Measurements from ENCODE around the gene SLC13A5. TPM values are rescaled to one million over a fixed set of nuclear protein-coding genes. Genes with fewer than 3 reads are reported as not detected.
"Not testable (repeated sequence)": the region's sequence is repeated elsewhere in the genome, so short reads cannot be mapped to it uniquely, and the experiment has no call there.

SLC13A5 gene
- total RNA-seq: under 1 TPM in 1 of 2 donors, not detected in 1; 0.21 TPM
- long read RNA-seq: 0 reads

GRCh38 chr17:6713130-6713917 lies at the start of gene SLC13A5:
Gene SLC13A5, minus strand, starts transcription at chr17:6713369. Its CDS starts 36 bp downstream, at chr17:6713333.
- ATAC-seq (peak; percentile 44 to 61), DNase-seq (peak; percentile 41)
- intact Hi-C loops (cut with DNase I): no loop called here

DNA sequence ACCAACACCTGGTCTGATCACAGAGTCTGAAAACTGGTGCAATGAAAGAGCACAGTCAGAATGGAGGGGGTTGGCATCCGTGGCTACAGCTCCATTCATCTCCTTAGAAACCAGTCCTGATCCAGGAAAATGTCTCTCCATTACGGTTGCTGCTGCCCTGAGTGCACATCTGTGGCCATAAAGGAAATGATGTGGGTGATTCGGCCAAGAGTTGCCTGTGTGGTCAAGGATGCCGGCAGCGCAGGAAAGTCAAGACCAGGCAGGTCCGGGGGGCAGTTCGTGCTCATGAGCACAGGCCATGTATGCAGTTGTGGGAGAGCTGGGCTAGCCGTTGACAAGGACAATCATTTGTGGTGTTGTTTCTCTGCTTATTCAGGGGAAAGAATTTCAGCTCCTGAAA lies 48.6 kb upstream of the SLC13A5 start:
- intact Hi-C loops (cut with DNase I): no loop called here
- ATAC-seq (no peak), DNase-seq (no peak)

DNA sequence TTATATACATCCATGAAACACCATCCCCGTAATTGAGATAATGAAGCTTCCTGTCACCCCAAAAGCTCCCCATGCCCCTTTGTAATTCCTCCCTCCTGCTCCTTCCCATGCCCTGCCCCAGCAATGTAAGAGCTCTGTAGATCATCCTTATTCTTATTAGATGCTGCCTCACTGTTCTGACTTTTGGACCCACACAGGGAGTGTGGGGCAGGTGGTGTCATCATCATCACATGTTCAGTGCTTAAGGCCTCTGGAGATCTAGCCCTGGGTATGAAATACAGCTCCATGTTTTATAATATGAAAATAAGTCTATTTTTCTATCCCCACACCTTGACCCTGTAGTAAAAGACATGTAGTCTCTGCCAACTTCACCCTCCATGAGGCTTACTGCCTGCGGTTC lies 44.6 kb upstream of the SLC13A5 start:
- ATAC-seq: no peak
- intact Hi-C loops (cut with DNase I): no loop called here

GRCh38 chr17:6756425-6757031 lies 43.4 kb upstream of the SLC13A5 start:
- DNase-seq (no peak), ATAC-seq (no peak)
- intact Hi-C loops (cut with DNase I): no loop called here

More for the DNA sequence above, 44.6 kb upstream of the SLC13A5 start:
- no peak for DNase-seq

DNA sequence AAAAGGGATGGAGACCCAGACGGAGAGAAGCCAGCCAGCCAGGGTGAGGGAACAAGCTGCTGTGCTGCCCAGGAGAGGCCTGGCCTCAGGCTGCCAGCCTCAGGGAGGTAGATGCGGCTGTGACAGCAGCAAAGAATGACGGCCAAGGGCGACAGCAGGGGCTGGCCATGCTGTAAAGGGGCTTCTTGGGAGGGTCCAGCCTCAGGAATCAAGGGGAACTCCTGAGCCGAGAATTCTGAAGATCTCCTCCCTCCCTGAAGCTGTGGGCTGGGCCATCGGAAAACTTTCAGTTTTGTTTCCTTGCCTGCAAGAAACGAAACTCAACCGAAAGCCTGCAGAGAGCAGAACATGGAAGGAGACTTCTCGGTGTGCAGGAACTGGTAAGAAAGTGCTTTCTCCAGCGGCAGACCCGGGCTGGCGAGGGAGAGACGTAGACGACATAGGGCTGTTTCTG lies 42.6 kb upstream of the SLC13A5 start, which contains the start of gene XAF1:
Gene XAF1 (plus strand): TSS at position 316 of the 454 bp plus-strand sequence. CDS start 33 bp downstream, at position 349.
- DNase-seq (peak; percentile 49), ATAC-seq (peak; percentile 54 to 61)
- intact Hi-C loops (cut with DNase I): no loop called here

DNA sequence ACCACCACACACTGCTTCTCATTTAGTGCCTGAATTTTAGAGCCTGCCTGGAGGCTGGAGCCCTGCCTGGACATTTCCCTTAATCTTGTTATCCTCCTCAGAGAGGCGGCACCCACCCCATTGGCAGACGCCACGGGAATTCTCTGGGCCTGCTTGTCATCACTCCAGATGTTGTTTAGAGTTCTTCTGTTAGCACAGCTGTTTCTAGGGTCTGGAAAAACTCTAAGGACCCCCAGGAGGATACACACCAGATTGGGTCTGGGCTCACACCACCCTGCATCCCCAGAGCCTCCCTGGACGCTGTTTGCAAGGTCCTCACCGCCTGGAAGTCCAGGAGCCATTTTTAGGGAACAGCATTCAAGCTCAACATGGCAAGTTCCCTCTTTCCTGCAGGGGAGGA lies 42.1 kb upstream of the SLC13A5 start:
- intact Hi-C loops (cut with DNase I): no loop called here
- DNase-seq (peak; percentile 78), ATAC-seq (peak; percentile 39 to 68)

DNA sequence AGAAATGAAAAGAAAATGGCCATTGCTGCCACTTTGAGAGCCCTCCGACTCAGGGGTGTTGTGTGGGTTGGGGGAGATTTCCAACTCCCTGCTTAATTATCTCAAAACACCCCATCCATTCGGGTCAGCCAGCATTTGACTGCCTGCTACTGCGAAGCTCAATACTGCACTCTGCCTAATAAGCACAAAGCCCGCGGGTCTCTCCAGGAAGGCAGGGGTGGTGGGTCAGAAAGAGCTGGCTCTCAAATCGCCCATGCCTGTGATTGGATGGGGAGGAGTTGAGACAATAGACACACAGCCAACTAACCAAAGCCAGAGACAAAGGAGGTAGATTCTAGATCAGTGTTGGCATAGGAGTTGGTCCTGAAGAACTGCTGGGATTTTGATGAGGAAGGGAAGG lies 40.4 kb upstream of the SLC13A5 start:
- DNase-seq: no peak
- ATAC-seq: no peak
- intact Hi-C loops (cut with DNase I): no loop called here

DNA sequence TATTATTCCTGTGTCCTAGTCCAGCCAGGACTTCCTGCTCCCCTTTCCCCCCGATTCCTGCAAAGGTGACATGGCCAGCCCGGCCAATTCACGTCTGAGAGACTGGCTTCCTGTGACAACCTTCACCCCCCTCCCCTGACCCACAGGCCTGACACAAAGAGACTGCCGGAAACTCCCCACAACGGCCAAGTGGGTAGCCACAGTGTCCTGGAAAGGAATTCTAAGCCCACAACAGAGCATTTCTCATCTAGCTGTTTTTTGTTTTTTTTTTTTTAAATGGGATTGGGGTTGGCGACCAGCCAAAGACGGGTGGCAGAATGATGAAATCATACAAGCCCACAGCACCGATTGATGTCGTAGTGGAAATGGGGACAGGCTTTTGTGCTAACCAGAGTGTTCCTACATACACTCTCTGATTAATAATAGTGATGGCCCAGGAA lies 39.9 kb upstream of the SLC13A5 start:
- ATAC-seq (peak; percentile 73 to 74), DNase-seq (peak; percentile 79)
- intact Hi-C loops (cut with DNase I): no loop called here

GRCh38 chr17:6752068-6752909 lies 39.1 kb upstream of the SLC13A5 start:
- intact Hi-C loops (cut with DNase I): no loop called here
- peak; percentile 65 to 78 for ATAC-seq
- DNase-seq: peak; percentile 63

DNA sequence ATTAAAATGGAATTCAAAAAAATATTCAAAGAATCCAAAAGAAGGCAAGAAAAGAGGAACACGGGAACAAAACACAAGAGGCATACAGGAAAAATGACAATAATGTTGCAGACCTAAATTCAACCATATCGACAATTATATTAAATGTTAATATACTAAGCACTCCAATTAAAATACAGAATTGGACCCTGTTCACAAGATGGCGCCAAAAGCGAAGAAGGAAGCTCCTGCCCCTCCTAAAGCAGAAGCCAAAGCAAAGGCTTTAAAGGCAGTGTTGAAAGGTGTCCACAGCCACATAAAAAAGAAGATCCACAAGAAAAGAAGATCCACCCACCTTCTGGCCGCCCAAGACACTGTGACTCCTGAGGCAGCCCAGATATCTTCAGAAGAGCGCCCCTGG lies 36.4 kb upstream of the SLC13A5 start:
- intact Hi-C loops (cut with DNase I): no loop called here
- no peak for DNase-seq
- no peak for ATAC-seq

DNA sequence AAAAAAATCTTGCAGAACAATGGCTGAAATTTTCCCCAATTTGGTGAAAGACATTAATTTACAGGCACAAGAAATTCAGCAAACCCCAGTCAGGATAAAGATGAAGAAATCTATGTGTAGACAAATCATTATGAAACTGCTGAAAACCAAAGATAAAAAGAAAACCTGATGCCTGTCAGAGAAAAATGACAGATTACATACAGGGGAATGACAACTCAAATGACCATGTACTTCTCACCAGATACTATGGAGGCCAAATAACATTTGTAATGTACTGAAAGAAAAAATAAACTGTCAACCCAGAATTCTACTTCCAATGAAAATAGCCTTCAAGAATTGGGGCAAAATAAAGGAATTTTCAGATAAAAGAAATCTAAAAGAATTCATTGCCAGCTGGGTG lies 35.4 kb upstream of the SLC13A5 start:
- no peak for DNase-seq
- ATAC-seq: no peak
- intact Hi-C loops (cut with DNase I): no loop called here

- intact Hi-C loops (cut with DNase I); ATAC-seq; DNase-seq: not testable (repeated sequence)
Observed at GRCh38 chr17:6746665-6747064, 33.5 kb upstream of the SLC13A5 start.

GRCh38 chr17:6729531-6729930 lies 16.4 kb upstream of the SLC13A5 start:
- DNase-seq (no peak), ATAC-seq (no peak)
- intact Hi-C loops (cut with DNase I): no loop called here

DNA sequence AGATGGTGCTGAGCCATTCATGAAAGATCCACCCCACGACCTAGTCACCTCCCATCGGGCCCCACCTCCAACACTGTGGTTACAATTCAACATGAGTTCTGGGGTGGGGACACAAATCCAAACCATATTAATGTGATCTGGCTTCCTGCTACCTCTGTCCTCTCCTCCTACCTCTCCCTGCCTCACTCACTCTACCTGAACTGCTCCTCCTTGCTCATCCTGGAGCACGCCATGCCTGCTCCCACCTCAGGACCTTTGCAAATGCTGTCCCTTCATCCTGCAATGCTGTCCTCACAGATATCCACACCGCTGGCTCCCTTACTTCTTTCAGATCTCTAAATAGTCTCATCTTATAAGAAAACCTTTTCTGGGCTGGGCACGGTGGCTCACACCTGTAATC lies 10.8 kb upstream of the SLC13A5 start:
- intact Hi-C loops (cut with DNase I): no loop called here
- DNase-seq (no peak), ATAC-seq (no peak)

DNA sequence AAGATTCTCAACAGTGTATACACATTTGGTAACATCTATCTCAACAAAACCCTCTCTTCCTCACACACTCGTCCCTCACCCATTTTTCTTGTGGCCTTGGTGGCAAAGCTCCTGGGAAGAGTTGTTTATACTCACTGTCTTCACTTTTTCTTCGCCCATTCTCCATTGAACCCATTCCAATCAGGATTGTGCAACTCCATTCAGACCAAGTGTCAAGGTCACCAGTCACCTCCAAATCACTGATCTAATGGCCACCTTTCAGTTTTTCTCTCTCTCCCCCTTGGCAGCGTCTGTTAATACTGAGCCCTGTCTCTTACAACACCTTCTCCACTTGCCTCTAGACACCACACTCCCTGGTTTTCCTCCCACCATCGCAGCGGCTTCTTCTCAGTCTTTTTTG lies 8.6 kb upstream of the SLC13A5 start:
- ATAC-seq: no peak
- intact Hi-C loops (cut with DNase I): no loop called here
- DNase-seq: no peak

DNA sequence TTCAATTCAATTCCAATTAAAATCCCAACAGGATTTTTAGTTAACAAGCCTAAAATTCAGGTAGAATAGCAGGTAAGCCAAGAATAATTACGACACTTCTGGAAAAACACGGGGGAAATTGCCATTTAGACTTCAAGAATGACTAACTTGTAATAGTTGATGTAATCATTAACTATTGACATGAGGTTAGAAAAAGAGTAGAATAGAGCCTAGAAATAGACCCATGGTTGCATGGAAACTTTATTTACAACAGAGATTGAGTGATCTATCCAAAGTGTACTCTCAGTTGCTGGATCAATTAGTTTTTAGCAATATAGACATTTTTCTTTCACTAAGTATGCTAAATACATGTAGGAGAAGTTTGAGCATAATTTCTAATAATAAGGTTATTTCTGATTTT lies 3.6 kb upstream of the SLC13A5 start:
- DNase-seq (no peak), ATAC-seq (no peak)
- intact Hi-C loops (cut with DNase I): no loop called here

GRCh38 chr17:6714315-6714874 lies 1.2 kb upstream of the SLC13A5 start:
- no peak for ATAC-seq
- no peak for DNase-seq
- intact Hi-C loops (cut with DNase I): no loop called here

- intact Hi-C loops (cut with DNase I): no loop called here
- no peak for DNase-seq
- peak in 1 of 2 donors; percentile 19 for ATAC-seq
Observed at GRCh38 chr17:6713918-6714271, 726 bp upstream of the SLC13A5 start.

DNA sequence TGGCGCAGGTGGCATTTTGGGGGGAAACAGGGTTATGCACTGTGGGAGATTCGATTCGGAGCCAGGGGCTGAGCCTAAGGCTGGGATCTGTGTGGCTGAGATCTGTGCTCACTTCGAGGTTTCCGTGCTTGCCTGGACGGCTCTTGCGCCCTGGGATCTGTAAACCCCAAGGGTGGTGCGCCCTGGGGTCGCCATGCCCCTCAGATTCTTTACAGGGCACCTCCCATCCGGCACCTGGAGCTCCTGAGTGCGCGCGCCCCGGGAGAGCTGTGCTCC lies 377 bp downstream of the SLC13A5 start:
- ATAC-seq: no peak
- intact Hi-C loops (cut with DNase I): no loop called here
- DNase-seq: no peak

All from left cardiac atrium (tissue), 4 donors.